ENCODE measurements around the gene HSPA1A. TPM values are rescaled to one million over a fixed set of nuclear protein-coding genes. Genes with fewer than 3 reads are reported as not detected.
A peak's percentile ranks its signal among the peaks of the same experiment; 100 is the strongest.
"Not testable (repeated sequence)": the region's sequence is repeated elsewhere in the genome, so short reads cannot be mapped to it uniquely, and the experiment has no call there.

Gene HSPA1A
- polyA plus RNA-seq, 1 donor, result 115 TPM

- not testable (repeated sequence) for H3K36me3 ChIP-seq (ENCODE audit: control insufficient read depth, insufficient read depth, low read length); H3K4me1 ChIP-seq (ENCODE audit: control insufficient read depth, insufficient read depth, low read length); H3K27me3 ChIP-seq (ENCODE audit: control insufficient read depth, insufficient read depth, low read length); H3K4me3 ChIP-seq (ENCODE audit: low read length); DNase-seq; H3K9me3 ChIP-seq (ENCODE audit: control insufficient read depth, low read depth, low read length); H3K27ac ChIP-seq (ENCODE audit: low read length)
- WGBS (ENCODE audit: insufficient coverage, low lambda C conversion rate), result no CpG with 5 or more reads among the region's 10 CpGs
These were observed 6.7 kb upstream of the HSPA1A start for GRCh38 chr6:31808599-31808998.

- H3K36me3 ChIP-seq (ENCODE audit: control insufficient read depth, insufficient read depth, low read length), result no peaks in the 10 kb centered on the region
- no peak for DNase-seq
- WGBS (ENCODE audit: insufficient coverage, low lambda C conversion rate), result no CpG with 5 or more reads among the region's 12 CpGs
- no peaks in the 10 kb centered on the region for H3K27me3 ChIP-seq (ENCODE audit: control insufficient read depth, insufficient read depth, low read length)
- H3K4me1 ChIP-seq (ENCODE audit: control insufficient read depth, insufficient read depth, low read length), result peaks cover 8% of the 10 kb centered on the region
- no peaks in the 10 kb centered on the region for H3K9me3 ChIP-seq (ENCODE audit: control insufficient read depth, low read depth, low read length)
- H3K27ac ChIP-seq (ENCODE audit: low read length), result no peak overlapping the region
- H3K4me3 ChIP-seq (ENCODE audit: low read length), result no peak overlapping the region
These were observed 3.7 kb upstream of the HSPA1A start for GRCh38 chr6:31811645-31812044.

GRCh38 chr6:31813465-31813849 is 1.9 kb upstream of the HSPA1A start:
- Histone ChIP-seq H3K27me3 (ENCODE audit: control insufficient read depth, insufficient read depth, low read length) (no peaks in the 10 kb centered on the region), H3K9me3 (ENCODE audit: control insufficient read depth, low read depth, low read length) (no peaks in the 10 kb centered on the region), H3K4me1 (ENCODE audit: control insufficient read depth, insufficient read depth, low read length) (peaks cover 14% of the 10 kb centered on the region), H3K4me3 (ENCODE audit: low read length) (peak overlapping the region; percentile 37), H3K36me3 (ENCODE audit: control insufficient read depth, insufficient read depth, low read length) (no peaks in the 10 kb centered on the region), H3K27ac (ENCODE audit: low read length) (peak overlapping the region; percentile 98)
- 96% methylated on average over 5 of the region's 7 CpGs for WGBS (ENCODE audit: insufficient coverage, low lambda C conversion rate)
- no peak for DNase-seq

- no CpG with 5 or more reads among the region's 13 CpGs for WGBS (ENCODE audit: insufficient coverage, low lambda C conversion rate)
- H3K9me3 ChIP-seq (ENCODE audit: control insufficient read depth, low read depth, low read length), result no peaks in the 10 kb centered on the region
- peak overlapping the region; percentile 98 for H3K27ac ChIP-seq (ENCODE audit: low read length)
- H3K27me3 ChIP-seq (ENCODE audit: control insufficient read depth, insufficient read depth, low read length), result no peaks in the 10 kb centered on the region
- peak; percentile 95 to 98 for DNase-seq
- peak overlapping the region; percentile 47 for H3K4me3 ChIP-seq (ENCODE audit: low read length)
- H3K36me3 ChIP-seq (ENCODE audit: control insufficient read depth, insufficient read depth, low read length), result no peaks in the 10 kb centered on the region
- peaks cover 20% of the 10 kb centered on the region for H3K4me1 ChIP-seq (ENCODE audit: control insufficient read depth, insufficient read depth, low read length)
These were observed 692 bp upstream of the HSPA1A start for GRCh38 chr6:31814677-31815024.

- peaks cover 37% of the 10 kb centered on the region for H3K4me1 ChIP-seq (ENCODE audit: control insufficient read depth, insufficient read depth, low read length)
- DNase-seq, result not testable (repeated sequence)
These were observed 2.0 kb downstream of the HSPA1A start for GRCh38 chr6:31817133-31817928.

GRCh38 chr6:31817929-31818511 is 2.7 kb downstream of the HSPA1A start:
- no CpG with 5 or more reads among the region's 8 CpGs for WGBS (ENCODE audit: insufficient coverage, low lambda C conversion rate)
- peak overlapping the region; percentile 10 for H3K4me3 ChIP-seq (ENCODE audit: low read length)
- H3K36me3 ChIP-seq (ENCODE audit: control insufficient read depth, insufficient read depth, low read length); DNase-seq; H3K9me3 ChIP-seq (ENCODE audit: control insufficient read depth, low read depth, low read length); H3K27ac ChIP-seq (ENCODE audit: low read length); H3K27me3 ChIP-seq (ENCODE audit: control insufficient read depth, insufficient read depth, low read length): not testable (repeated sequence)
- peaks cover 40% of the 10 kb centered on the region for H3K4me1 ChIP-seq (ENCODE audit: control insufficient read depth, insufficient read depth, low read length)

More at GRCh38 chr6:31817133-31817928, 2.0 kb downstream of the HSPA1A start:
- H3K27me3 ChIP-seq (ENCODE audit: control insufficient read depth, insufficient read depth, low read length); H3K27ac ChIP-seq (ENCODE audit: low read length); H3K9me3 ChIP-seq (ENCODE audit: control insufficient read depth, low read depth, low read length); H3K36me3 ChIP-seq (ENCODE audit: control insufficient read depth, insufficient read depth, low read length): not testable (repeated sequence)
- WGBS (ENCODE audit: insufficient coverage, low lambda C conversion rate), result 73% methylated on average over 2 of the region's 37 CpGs
- H3K4me3 ChIP-seq (ENCODE audit: low read length), result peak overlapping the region; percentile 34

GRCh38 chr6:31819871-31820299 is 4.5 kb downstream of the HSPA1A start:
- H3K9me3 ChIP-seq (ENCODE audit: control insufficient read depth, low read depth, low read length), result no peaks in the 10 kb centered on the region
- H3K27ac ChIP-seq (ENCODE audit: low read length), result peak overlapping the region; percentile 58
- H3K4me1 ChIP-seq (ENCODE audit: control insufficient read depth, insufficient read depth, low read length), result peaks cover 32% of the 10 kb centered on the region
- H3K27me3 ChIP-seq (ENCODE audit: control insufficient read depth, insufficient read depth, low read length), result no peaks in the 10 kb centered on the region
- no peaks in the 10 kb centered on the region for H3K36me3 ChIP-seq (ENCODE audit: control insufficient read depth, insufficient read depth, low read length)
- H3K4me3 ChIP-seq (ENCODE audit: low read length), result no peak overlapping the region
- DNase-seq, result peak; percentile 54 to 62

- Histone ChIP-seq H3K27ac (ENCODE audit: low read length) (peak overlapping the region; percentile 58), H3K4me1 (ENCODE audit: control insufficient read depth, insufficient read depth, low read length) (peaks cover 32% of the 10 kb centered on the region)
- not testable (repeated sequence) for H3K9me3 ChIP-seq (ENCODE audit: control insufficient read depth, low read depth, low read length); H3K4me3 ChIP-seq (ENCODE audit: low read length); H3K36me3 ChIP-seq (ENCODE audit: control insufficient read depth, insufficient read depth, low read length); DNase-seq; H3K27me3 ChIP-seq (ENCODE audit: control insufficient read depth, insufficient read depth, low read length)
- WGBS (ENCODE audit: insufficient coverage, low lambda C conversion rate), result no CpG with 5 or more reads among the region's 10 CpGs
These were observed 5.1 kb downstream of the HSPA1A start for GRCh38 chr6:31820399-31820798.

GRCh38 chr6:31821301-31822035 is 6.1 kb downstream of the HSPA1A start:
- no CpG with 5 or more reads among the region's 39 CpGs for WGBS (ENCODE audit: insufficient coverage, low lambda C conversion rate)
- DNase-seq, result peak in 1 of 2 donors; percentile 43
- Histone ChIP-seq H3K36me3 (ENCODE audit: control insufficient read depth, insufficient read depth, low read length) (no peaks in the 10 kb centered on the region), H3K27me3 (ENCODE audit: control insufficient read depth, insufficient read depth, low read length) (no peaks in the 10 kb centered on the region), H3K4me1 (ENCODE audit: control insufficient read depth, insufficient read depth, low read length) (peaks cover 42% of the 10 kb centered on the region), H3K4me3 (ENCODE audit: low read length) (peak overlapping the region; percentile 77), H3K9me3 (ENCODE audit: control insufficient read depth, low read depth, low read length) (no peaks in the 10 kb centered on the region), H3K27ac (ENCODE audit: low read length) (peak overlapping the region; percentile 92)

- 0% methylated on average over 1 of the region's 25 CpGs for WGBS (ENCODE audit: insufficient coverage, low lambda C conversion rate)
- no peaks in the 10 kb centered on the region for H3K27me3 ChIP-seq (ENCODE audit: control insufficient read depth, insufficient read depth, low read length)
- DNase-seq, result peak; percentile 73 to 79
- peaks cover 44% of the 10 kb centered on the region for H3K4me1 ChIP-seq (ENCODE audit: control insufficient read depth, insufficient read depth, low read length)
- peak overlapping the region; percentile 77 for H3K4me3 ChIP-seq (ENCODE audit: low read length)
- peak overlapping the region; percentile 92 for H3K27ac ChIP-seq (ENCODE audit: low read length)
- H3K36me3 ChIP-seq (ENCODE audit: control insufficient read depth, insufficient read depth, low read length), result no peaks in the 10 kb centered on the region
- H3K9me3 ChIP-seq (ENCODE audit: control insufficient read depth, low read depth, low read length), result no peaks in the 10 kb centered on the region
These were observed 6.9 kb downstream of the HSPA1A start for GRCh38 chr6:31822036-31822821.

Data from large intestine (tissue), 3 donors.